A549 (cell line): ENCODE data around the gene ADTRP. TPM values are rescaled to one million over a fixed set of nuclear protein-coding genes. Genes with fewer than 3 reads are reported as not detected.
A peak's percentile ranks its signal among the peaks of the same experiment; 100 is the strongest.

Experiments
- ATAC-seq, 2 experiments: fragments of 200-7000 bp in 1 of 2; fragments of >200 bp in 1 of 2; cut with Nextera tagmentation in 1 of 2; cut with Tn5 transposase in 1 of 2; 3 replicates each; pipeline versions ENCODE4 v1.8.0 to v1.9.1; 2018 to 2020; ENCODE audit warnings: mild to moderate bottlenecking in 1 of 2, moderate library complexity in 1 of 2
- CTCF ChIA-PET: fragments of 300-600 bp; sonication (Branson Sonifier 250); formaldehyde crosslinking; extraction: SDS; loops from one replicate; lab custom pipeline; 2021; ENCODE audit warnings: antibody characterized with exemption, inconsistent platforms; lab: Yijun Ruan, JAX
- POLR2A ChIA-PET: fragments of 350-600 bp; formaldehyde crosslinking; extraction: SDS; loops from one replicate; lab custom pipeline; 2021; ENCODE audit warnings: antibody characterized with exemption, inconsistent platforms; lab: Yijun Ruan, JAX
- DNase-seq, 2 experiments: peaks; one replicate each; pipeline versions ENCODE4 v3.0.0 to v3.0.0-alpha.2; 2011 to 2016; ENCODE audit warnings: low read depth in 1 of 2, low spot score in 1 of 2
- FAIRE-seq: peaks from 2 replicates; lab custom pipeline; 2011; peaks lifted over from hg19 to GRCh38; lab: Jason Lieb, UNC
- H3K27ac ChIP-seq, 2 experiments: fragments of >200 bp; sonication (Bioruptor Twin); formaldehyde crosslinking; 3 replicates each; pipeline ENCODE4 v1.5.1; 2016 to 2017
- H3K4me1 ChIP-seq: fragments of >200 bp; sonication (Bioruptor Twin); formaldehyde crosslinking; 3 replicates; pipeline ENCODE4 v1.6.1; 2016
- H3K4me2 ChIP-seq: fragments of >200 bp; sonication (Bioruptor Twin); formaldehyde crosslinking; 3 replicates; pipeline ENCODE4 v1.6.1; 2016
- H3K4me3 ChIP-seq: fragments of >200 bp; sonication (Bioruptor Twin); formaldehyde crosslinking; 3 replicates; pipeline ENCODE4 v1.5.1; 2016
- H3K9me3 ChIP-seq: fragments of >200 bp; sonication (Bioruptor Twin); formaldehyde crosslinking; 3 replicates; pipeline ENCODE4 v1.6.1; 2016
- BHLHE40 ChIP-seq: IDR thresholded peaks from 2 replicates; pipeline ENCODE4 v1.6.1; 2012; ENCODE audit warnings: low read depth, low read length, inconsistent platforms
- CBX2 ChIP-seq: fragments of 200-600 bp; sonication (generic); IDR thresholded peaks from 2 replicates; pipeline ENCODE4 v1.6.1; 2016; ENCODE audit warnings: low read depth, mild to moderate bottlenecking, borderline replicate concordance
- CEBPB ChIP-seq, 2 experiments: fragments of >200 bp in 1 of 2; sonication (Bioruptor Twin) in 1 of 2; formaldehyde crosslinking in 1 of 2; IDR thresholded peaks; 2 replicates each; pipeline ENCODE4 v1.6.1; 2012 to 2016
- CHD2 ChIP-seq: fragments of 150-350 bp; IDR thresholded peaks from 2 replicates; pipeline ENCODE4 v1.6.1; 2014; ENCODE audit warnings: low read length; ENCODE audit not compliant: partially characterized antibody
- CHD4 ChIP-seq: fragments of 200-600 bp; sonication (generic); IDR thresholded peaks from 2 replicates; pipeline ENCODE4 v1.6.1; 2016; ENCODE audit warnings: antibody characterized with exemption, mild to moderate bottlenecking, borderline replicate concordance
- CTCF ChIP-seq: fragments of >200 bp; sonication (Bioruptor Twin); formaldehyde crosslinking; IDR thresholded peaks from 3 replicates; pipeline ENCODE4 v1.5.1; 2016
- E2F6 ChIP-seq: IDR thresholded peaks from 2 replicates; pipeline ENCODE4 v1.6.1; 2012; ENCODE audit warnings: low read depth, borderline replicate concordance
- EHF ChIP-seq: fragments of 250-450 bp; sonication (Bioruptor Pico); IDR thresholded peaks from 2 replicates; pipeline ENCODE4 v1.5.0; 2020; ENCODE audit warnings: mild to moderate bottlenecking
- EHMT2 ChIP-seq: fragments of 200-600 bp; sonication (generic); IDR thresholded peaks from 2 replicates; pipeline ENCODE4 v1.6.1; 2016; ENCODE audit warnings: antibody characterized with exemption, low read depth, mild to moderate bottlenecking, moderate library complexity
- ESRRA ChIP-seq: fragments of 150-350 bp; IDR thresholded peaks from 2 replicates; pipeline ENCODE4 v1.6.1; 2014; ENCODE audit warnings: mild to moderate bottlenecking, low read length, borderline replicate concordance
- FOXS1 ChIP-seq: fragments of 250-450 bp; sonication (Bioruptor Pico); IDR thresholded peaks from 2 replicates; pipeline ENCODE4 v1.5.0; 2020; ENCODE audit warnings: mild to moderate bottlenecking, moderate library complexity
- HDAC2 ChIP-seq: fragments of 200-600 bp; sonication (generic); IDR thresholded peaks from 2 replicates; pipeline ENCODE4 v1.6.1; 2016
- HES2 ChIP-seq: fragments of >200 bp; sonication (Bioruptor Twin); formaldehyde crosslinking; IDR thresholded peaks from 2 replicates; pipeline ENCODE4 v1.6.1; 2016
- HEYL ChIP-seq: fragments of 250-450 bp; sonication (Bioruptor Pico); IDR thresholded peaks from 2 replicates; pipeline ENCODE4 v1.8.0; 2021; ENCODE audit warnings: mild to moderate bottlenecking, moderate library complexity
- JUN ChIP-seq, 2 experiments: fragments of >200 bp; sonication (Bioruptor Twin); formaldehyde crosslinking; IDR thresholded peaks; 2 replicates in 1 of 2; 3 replicates in 1 of 2; pipeline ENCODE4 v1.6.1; 2016 to 2017
- KDM1A ChIP-seq: fragments of 200-600 bp; sonication (generic); IDR thresholded peaks from 2 replicates; pipeline ENCODE4 v1.6.1; 2016; ENCODE audit warnings: low read depth, mild to moderate bottlenecking
- KDM5A ChIP-seq: fragments of 200-600 bp; sonication (generic); IDR thresholded peaks from 2 replicates; pipeline ENCODE4 v1.6.1; 2016; ENCODE audit warnings: antibody characterized with exemption, mild to moderate bottlenecking
- MAFK ChIP-seq: fragments of 450-650 bp; IDR thresholded peaks from 2 replicates; pipeline ENCODE4 v1.6.1; 2014; ENCODE audit not compliant: partially characterized antibody
- MAZ ChIP-seq: fragments of 150-350 bp; IDR thresholded peaks from 2 replicates; pipeline ENCODE4 v1.6.1; 2014; ENCODE audit warnings: antibody characterized with exemption, low read depth, low read length, borderline replicate concordance
- NFE2L2 ChIP-seq: fragments of 150-350 bp; conservative IDR thresholded peaks from 2 replicates; pipeline ENCODE4 v1.6.1; 2014; ENCODE audit warnings: low read length
- PHF8 ChIP-seq: fragments of 200-600 bp; sonication (generic); IDR thresholded peaks from 2 replicates; pipeline ENCODE4 v1.6.1; 2016; ENCODE audit warnings: low read depth, mild to moderate bottlenecking, antibody characterized with exemption, moderate library complexity, borderline replicate concordance
- POLR2AphosphoS2 ChIP-seq: conservative IDR thresholded peaks from 2 replicates; pipeline ENCODE4 v1.6.1; 2012; ENCODE audit warnings: low read length, improper control_type of control experiment, inconsistent platforms
- RAD21 ChIP-seq, 2 experiments: fragments of >200 bp in 1 of 2; sonication (Bioruptor Twin) in 1 of 2; formaldehyde crosslinking in 1 of 2; IDR thresholded peaks in 1 of 2; conservative IDR thresholded peaks in 1 of 2; 2 replicates in 1 of 2; 3 replicates in 1 of 2; pipeline ENCODE4 v1.6.1; 2012 to 2018; ENCODE audit warnings: inconsistent platforms in 1 of 2
- RARB ChIP-seq: fragments of 250-450 bp; sonication (Bioruptor Pico); IDR thresholded peaks from 2 replicates; pipeline ENCODE4 v1.8.0; 2021; ENCODE audit warnings: mild to moderate bottlenecking, moderate library complexity
- RCOR1 ChIP-seq: fragments of 150-350 bp; IDR thresholded peaks from 2 replicates; pipeline ENCODE4 v1.6.1; 2014; ENCODE audit warnings: antibody characterized with exemption, low read length, low read depth
- RFX5 ChIP-seq: fragments of 450-650 bp; IDR thresholded peaks from 2 replicates; pipeline ENCODE4 v1.7.1; 2014; ENCODE audit warnings: antibody characterized with exemption, mild to moderate bottlenecking, moderate library complexity
- SMC3 ChIP-seq: fragments of >200 bp; sonication (Bioruptor Twin); formaldehyde crosslinking; IDR thresholded peaks from 3 replicates; pipeline ENCODE4 v1.6.1; 2018; ENCODE audit warnings: inconsistent platforms
- SREBF2 ChIP-seq: fragments of 450-650 bp; IDR thresholded peaks from 2 replicates; pipeline ENCODE4 v1.6.1; 2014; ENCODE audit warnings: mild to moderate bottlenecking, moderate library complexity
- TP53 ChIP-seq: fragments of 250-450 bp; sonication (Bioruptor Pico); IDR thresholded peaks from 2 replicates; pipeline ENCODE4 v1.5.0; 2021; ENCODE audit warnings: mild to moderate bottlenecking, moderate library complexity
- ZC3H11A ChIP-seq: fragments of 450-650 bp; IDR thresholded peaks from 2 replicates; pipeline ENCODE4 v1.6.1; 2014; ENCODE audit warnings: antibody characterized with exemption, mild to moderate bottlenecking
- ZFP36 ChIP-seq: fragments of 450-650 bp; IDR thresholded peaks from 2 replicates; pipeline ENCODE4 v1.6.1; 2014; ENCODE audit warnings: borderline replicate concordance; ENCODE audit not compliant: partially characterized antibody
- ZSCAN20 ChIP-seq: fragments of 250-450 bp; sonication (Bioruptor Pico); IDR thresholded peaks from 2 replicates; pipeline ENCODE4 v1.8.0; 2022; ENCODE audit warnings: mild to moderate bottlenecking, moderate library complexity
- WGBS: methylation state at CpG from one replicate; pipeline ENCODE4 v1.1.6; 2017; ENCODE audit errors: missing lambda C conversion rate; 5-methylcytosine and 5-hydroxymethylcytosine counted together
- polyA minus RNA-seq: library from RNA; depleted of rRNA, polyadenylated mRNA; stranded (reverse); fragments of >200 nt; gene quantifications from 2 replicates; pipeline ENCODE4 v1.2.3, GENCODE V29; 2011; rRNA and poly(A)+ RNA removed
- polyA plus RNA-seq, 4 experiments: library from polyadenylated mRNA; depleted of rRNA in 3 of 4; stranded (reverse); fragments of >200 nt; fragmentation: RNase III in 1 of 4; extraction: RNeasy Plus Mini Kit Qiagen cat#74134 plus additional on column Dnase treatment in 1 of 4; gene quantifications; 2 replicates in 3 of 4; 3 replicates in 1 of 4; pipeline ENCODE4 v1.2.3, GENCODE V29; 2011 to 2017

The ADTRP gene
- polyA plus RNA-seq (2011; rRNA removed) (0.57 and 0.82 TPM in 2 replicates), polyA plus RNA-seq (2017; fragmentation: RNase III; extraction: RNeasy Plus Mini Kit Qiagen cat#74134 plus additional on column Dnase treatment) (0.35 to 0.59 TPM (median 0.42 TPM) in 3 replicates), polyA minus RNA-seq (0.25 and 0.44 TPM in 2 replicates)
- 0.12 and 0.21 TPM in 2 replicates for polyA plus RNA-seq (2012; cell fraction: cytosol; rRNA removed)
- 0.11 and 0.19 TPM in 2 replicates for polyA plus RNA-seq (2012; cell fraction: nucleus; rRNA removed)

GRCh38 chr6:11778648-11779328 lies at the start of gene ADTRP:
Gene ADTRP (minus strand): TSS chr6:11778803. CDS start chr6:11778759, 44 bp downstream.
- Histone ChIP-seq H3K27ac (peak within 1 kb of the TSS in 1 of 2 experiments; percentile 28; a peak in 2 of 6 replicates), H3K9me3 (no peaks in the 10 kb centered on the region), H3K4me1 (peaks cover 10% of the 10 kb centered on the region; the same call in 1 of the 3 replicates), H3K4me3 (no peak within 1 kb of the TSS), H3K4me2 (no peak within 1 kb of the TSS)
- FAIRE-seq (no peak), ATAC-seq (no peak), DNase-seq (no peak)
- 98% methylated on average over 6 of the region's 8 CpGs for WGBS
- TF ChIP-seq KDM1A (no peak), EHMT2 (no peak), MAZ (no peak), RCOR1 (no peak), HES2 (no peak), EHF (no peak), POLR2AphosphoS2 (no peak), SMC3 (no peak), TP53 (CRISPR knock-in tag) (no peak), CEBPB (IDR thresholded peaks at IDR 0.05) (no peak), E2F6 (no peak), RARB (CRISPR knock-in tag) (no peak), ZFP36 (no peak), ZC3H11A (no peak), CHD2 (no peak), JUN (IDR thresholded peaks at IDR 0.05) (no peak), CTCF (no peak), ESRRA (no peak), ZSCAN20 (CRISPR knock-in tag) (no peak)
- ChIA-PET CTCF (no interaction called here), POLR2A (no interaction called here)

- 88% methylated on average over 8 of the region's 8 CpGs for WGBS
- no peak overlapping the region for H3K4me3 ChIP-seq
- no peak overlapping the region for H3K27ac ChIP-seq
- no peak overlapping the region for H3K4me2 ChIP-seq
- no peaks in the 10 kb centered on the region for H3K9me3 ChIP-seq
- FAIRE-seq (no peak), ATAC-seq (no peak), DNase-seq (no peak)
- ChIA-PET POLR2A (no interaction called here), CTCF (interaction anchor here (1.5 kb wide), 1 partner anchor 11 kb away, joined by 4 read pairs; no protein-coding TSS in a partner anchor)
- TF ChIP-seq MAFK (no peak), HDAC2 (no peak), PHF8 (no peak), EHF (no peak), NFE2L2 (no peak), ZFP36 (no peak), CBX2 (no peak), BHLHE40 (no peak), FOXS1 (CRISPR knock-in tag) (no peak), POLR2AphosphoS2 (no peak), SREBF2 (no peak), CHD4 (no peak), MAZ (no peak), KDM5A (no peak), RAD21 (conservative IDR thresholded peaks at IDR 0.05 in 1 of 2, IDR thresholded peaks at IDR 0.05 in 1 of 2) (no peak), RFX5 (no peak), HEYL (CRISPR knock-in tag) (no peak)
- H3K4me1 ChIP-seq = no peaks in the 10 kb centered on the region
These were observed 48.2 kb upstream of the ADTRP start for GRCh38 chr6:11826779-11827178.
